Measurements from ENCODE around the gene IFNA8. TPM values are rescaled to one million over a fixed set of nuclear protein-coding genes. Genes with fewer than 3 reads are reported as not detected.
A peak's percentile ranks its signal among the peaks of the same experiment; 100 is the strongest.

The IFNA8 gene
- total RNA-seq, 1 donor from 2014 or later, result not detected

DNA sequence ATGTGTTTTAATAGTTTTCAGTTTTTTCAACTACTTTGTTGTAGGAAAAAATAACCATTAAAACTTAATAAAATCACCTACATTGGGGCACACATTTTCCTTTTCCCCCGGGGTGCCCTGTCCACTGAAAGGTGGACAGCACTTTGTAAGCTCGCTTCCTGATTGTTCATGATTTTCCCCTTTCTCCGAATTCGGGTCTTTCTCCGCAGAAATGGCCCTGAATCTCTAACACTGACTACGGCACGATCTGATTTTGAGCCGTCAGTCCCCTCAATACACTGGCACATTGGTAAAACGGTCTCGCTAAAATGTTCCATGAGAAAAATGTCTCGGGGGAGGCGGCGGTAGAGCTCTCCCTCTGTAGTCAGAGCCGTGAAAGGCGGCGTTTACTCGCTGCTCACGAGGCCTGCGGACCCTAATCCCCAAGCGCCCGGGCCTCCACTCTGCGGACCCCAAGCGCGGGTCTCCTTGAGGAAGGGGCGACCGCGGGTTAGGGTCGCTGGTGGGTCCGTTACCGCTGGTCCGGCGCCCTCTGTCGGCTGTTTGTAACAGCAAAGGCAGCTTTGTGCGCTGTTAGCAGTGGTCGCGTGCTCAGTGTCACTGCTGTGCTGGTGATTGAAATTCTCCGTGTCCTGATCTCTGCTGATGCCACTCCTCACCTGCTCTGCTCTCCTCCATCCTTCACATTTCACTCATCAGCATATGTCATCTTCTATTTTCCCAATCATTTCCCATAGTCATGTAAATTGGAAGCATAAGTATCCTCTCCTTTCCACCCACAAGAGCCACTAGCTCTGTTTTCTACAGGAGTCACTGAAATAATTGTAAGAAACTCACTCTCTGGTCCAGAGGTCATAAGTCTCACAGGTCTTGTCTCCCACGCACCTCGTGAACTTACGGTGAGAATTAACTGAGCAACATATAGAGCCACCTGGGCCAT lies 12.9 kb upstream of the IFNA8 start:
- H3K9ac ChIP-seq (ENCODE audit: low read depth in 1 of 3, low read length in 3 of 3), result peak overlapping the region; percentile 13 to 73 (median 48)

DNA sequence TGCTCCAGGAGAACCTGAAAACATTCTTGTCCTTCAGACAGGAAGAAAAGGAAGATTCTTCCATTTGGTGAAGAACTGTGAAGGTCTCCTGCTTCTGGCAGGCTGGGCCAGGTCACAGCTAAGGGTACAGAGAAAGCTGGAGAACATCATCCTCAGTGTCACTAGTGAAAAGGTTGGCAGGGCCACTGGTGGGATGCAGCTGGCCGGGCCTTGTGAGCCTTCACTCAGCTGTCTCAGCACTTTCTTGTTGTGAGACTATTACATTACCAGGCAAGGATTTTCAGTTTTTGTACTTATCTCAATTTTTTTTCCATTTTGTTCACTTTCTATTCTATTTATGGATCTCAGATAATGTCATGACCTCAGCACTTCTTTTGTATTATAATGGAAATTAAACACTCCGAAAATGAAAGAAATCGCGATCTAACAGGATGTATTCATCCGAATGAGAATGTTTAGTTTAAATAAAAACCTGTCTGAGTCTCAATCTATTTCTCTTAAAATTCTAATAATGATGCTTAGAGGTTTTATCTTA lies 9.9 kb upstream of the IFNA8 start:
- H3K4me3 ChIP-seq (ENCODE audit: low read length in 3 of 3), result no peak overlapping the region
- peaks cover 10 to 13% (median 12%) of the 10 kb centered on the region in 3 donors for H3K4me1 ChIP-seq (ENCODE audit: control insufficient read depth in 3 of 3, insufficient read depth in 3 of 3, low read length in 3 of 3)
- peaks cover 14 to 17% (median 16%) of the 10 kb centered on the region in 3 donors for H3K27me3 ChIP-seq (ENCODE audit: control insufficient read depth in 3 of 3, insufficient read depth in 3 of 3, low read length in 3 of 3)
- H3K36me3 ChIP-seq (ENCODE audit: control insufficient read depth in 3 of 3, insufficient read depth in 3 of 3, low read length in 3 of 3), result no peaks in the 10 kb centered on the region
- no peak overlapping the region for H3K27ac ChIP-seq (ENCODE audit: low read depth, low read length)
- no peak overlapping the region for H3K9ac ChIP-seq (ENCODE audit: low read depth in 1 of 3, low read length in 3 of 3)
- no peaks in the 10 kb centered on the region for H3K9me3 ChIP-seq (ENCODE audit: control insufficient read depth in 3 of 3, low read length in 3 of 3)

More for the DNA sequence above, 12.9 kb upstream of the IFNA8 start:
- Histone ChIP-seq H3K27ac (ENCODE audit: low read depth, low read length) (no peak overlapping the region), H3K36me3 (ENCODE audit: control insufficient read depth in 3 of 3, insufficient read depth in 3 of 3, low read length in 3 of 3) (no peaks in the 10 kb centered on the region), H3K4me1 (ENCODE audit: control insufficient read depth in 3 of 3, insufficient read depth in 3 of 3, low read length in 3 of 3) (peaks cover 3 to 4% (median 4%) of the 10 kb centered on the region in 3 donors), H3K27me3 (ENCODE audit: control insufficient read depth in 3 of 3, insufficient read depth in 3 of 3, low read length in 3 of 3) (peaks cover 6 to 17% (median 14%) of the 10 kb centered on the region in 3 donors), H3K9me3 (ENCODE audit: control insufficient read depth in 3 of 3, low read length in 3 of 3) (no peaks in the 10 kb centered on the region), H3K4me3 (ENCODE audit: low read length in 3 of 3) (peak overlapping the region; percentile 54 to 69 (median 64))

DNA sequence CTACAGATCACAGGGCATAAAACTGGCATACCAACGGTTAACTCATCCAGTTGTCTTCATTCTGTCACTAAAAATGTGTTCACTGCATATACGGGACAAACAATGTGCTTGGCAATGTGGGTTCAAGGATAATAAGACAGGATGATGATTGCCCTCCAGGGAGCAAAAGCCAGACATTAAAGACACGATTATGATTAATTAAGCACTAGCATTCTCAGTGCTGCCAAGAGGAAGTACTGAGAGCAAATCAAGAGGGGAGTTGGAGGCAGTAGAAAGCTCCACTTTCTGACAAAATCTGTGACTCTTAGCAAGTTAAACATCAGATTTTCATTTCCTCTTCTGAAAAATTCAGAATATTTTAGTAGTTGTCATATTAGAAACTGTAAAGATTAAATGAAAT lies 9.0 kb upstream of the IFNA8 start:
- no peaks in the 10 kb centered on the region for H3K9me3 ChIP-seq (ENCODE audit: control insufficient read depth in 3 of 3, low read length in 3 of 3)
- peaks cover 14 to 17% (median 15%) of the 10 kb centered on the region in 3 donors for H3K27me3 ChIP-seq (ENCODE audit: control insufficient read depth in 3 of 3, insufficient read depth in 3 of 3, low read length in 3 of 3)
- no peak overlapping the region for H3K4me3 ChIP-seq (ENCODE audit: low read length in 3 of 3)
- no peak overlapping the region for H3K9ac ChIP-seq (ENCODE audit: low read depth in 1 of 3, low read length in 3 of 3)
- H3K36me3 ChIP-seq (ENCODE audit: control insufficient read depth in 3 of 3, insufficient read depth in 3 of 3, low read length in 3 of 3), result no peaks in the 10 kb centered on the region
- H3K27ac ChIP-seq (ENCODE audit: low read depth, low read length), result no peak overlapping the region
- H3K4me1 ChIP-seq (ENCODE audit: control insufficient read depth in 3 of 3, insufficient read depth in 3 of 3, low read length in 3 of 3), result peaks cover 10 to 13% (median 12%) of the 10 kb centered on the region in 3 donors

DNA sequence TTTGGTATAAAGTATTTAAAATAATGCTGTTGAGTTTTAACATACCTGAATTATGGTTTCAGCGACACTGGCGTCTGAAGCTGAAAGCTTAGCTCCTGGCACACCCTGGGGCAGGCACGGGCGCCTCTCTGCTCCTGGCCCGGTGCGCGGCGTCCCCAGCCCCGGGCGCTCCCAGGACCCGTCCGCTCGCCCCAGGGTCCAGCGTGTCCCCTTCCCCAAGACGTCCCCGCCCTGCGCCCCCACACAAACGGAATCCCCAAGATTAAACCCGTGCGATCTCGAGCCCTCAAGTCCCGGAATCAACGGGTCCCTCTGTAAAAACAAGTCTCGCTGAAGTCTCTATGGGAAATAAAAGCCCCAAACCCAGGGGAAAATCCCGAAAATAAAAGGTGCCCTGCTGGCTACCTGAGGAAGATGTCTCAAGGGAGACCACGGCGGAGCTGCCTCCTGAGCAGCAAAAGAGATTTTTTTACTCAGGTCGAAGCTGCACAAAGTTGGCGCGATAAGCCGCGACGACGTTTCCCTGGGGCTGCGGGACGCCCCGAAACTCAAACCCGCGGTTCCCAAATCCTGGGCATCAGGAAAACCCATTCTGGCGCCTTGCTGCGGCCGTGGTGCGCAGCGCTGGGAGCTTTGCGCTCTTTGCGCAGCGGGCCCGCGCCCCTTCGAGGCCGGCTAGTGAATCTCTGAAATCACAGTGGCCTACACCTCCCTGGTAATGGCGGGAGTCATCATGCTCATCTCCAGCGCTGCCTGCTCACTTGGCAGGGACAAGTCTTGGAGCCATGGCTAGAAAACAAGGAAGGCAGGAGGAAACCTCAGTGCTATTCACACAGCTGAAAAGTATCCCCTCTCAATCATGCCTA lies 6.3 kb upstream of the IFNA8 start:
- H3K4me3 ChIP-seq (ENCODE audit: low read length in 3 of 3), result peak overlapping the region; percentile 49 to 67 (median 62)
- H3K36me3 ChIP-seq (ENCODE audit: control insufficient read depth in 3 of 3, insufficient read depth in 3 of 3, low read length in 3 of 3), result no peaks in the 10 kb centered on the region
- H3K4me1 ChIP-seq (ENCODE audit: control insufficient read depth in 3 of 3, insufficient read depth in 3 of 3, low read length in 3 of 3), result peaks cover 6 to 10% (median 8%) of the 10 kb centered on the region in 3 donors
- no peaks in the 10 kb centered on the region for H3K9me3 ChIP-seq (ENCODE audit: control insufficient read depth in 3 of 3, low read length in 3 of 3)
- H3K9ac ChIP-seq (ENCODE audit: low read depth in 1 of 3, low read length in 3 of 3), result peak overlapping the region in 2 of 3 donors; percentile 48 to 50
- H3K27me3 ChIP-seq (ENCODE audit: control insufficient read depth in 3 of 3, insufficient read depth in 3 of 3, low read length in 3 of 3), result peaks cover 9 to 13% (median 12%) of the 10 kb centered on the region in 3 donors
- no peak overlapping the region for H3K27ac ChIP-seq (ENCODE audit: low read depth, low read length)

DNA sequence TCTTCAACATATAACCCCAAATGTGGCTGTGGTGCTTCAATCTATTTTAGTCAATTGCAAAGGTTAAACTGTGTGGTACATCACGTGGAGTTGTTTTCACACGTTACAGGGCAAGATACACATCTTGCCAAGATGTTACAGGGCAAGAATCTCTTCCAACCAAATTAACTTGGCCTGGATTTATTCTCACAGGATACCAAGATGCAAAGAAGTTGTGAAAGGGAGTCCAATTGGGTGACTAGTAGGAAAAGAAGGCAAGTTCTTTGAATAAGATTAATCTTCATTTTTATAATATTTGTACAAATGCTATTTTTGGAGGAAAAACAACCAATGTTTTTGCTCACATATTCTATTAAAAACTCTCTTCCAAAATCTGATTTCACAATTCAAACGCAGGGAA lies 4.8 kb upstream of the IFNA8 start:
- no peak overlapping the region for H3K9ac ChIP-seq (ENCODE audit: low read depth in 1 of 3, low read length in 3 of 3)
- peaks cover 6 to 10% (median 8%) of the 10 kb centered on the region in 3 donors for H3K4me1 ChIP-seq (ENCODE audit: control insufficient read depth in 3 of 3, insufficient read depth in 3 of 3, low read length in 3 of 3)
- H3K36me3 ChIP-seq (ENCODE audit: control insufficient read depth in 3 of 3, insufficient read depth in 3 of 3, low read length in 3 of 3), result no peaks in the 10 kb centered on the region
- H3K27me3 ChIP-seq (ENCODE audit: control insufficient read depth in 3 of 3, insufficient read depth in 3 of 3, low read length in 3 of 3), result peaks cover 9 to 12% (median 11%) of the 10 kb centered on the region in 3 donors
- no peak overlapping the region for H3K4me3 ChIP-seq (ENCODE audit: low read length in 3 of 3)
- H3K27ac ChIP-seq (ENCODE audit: low read depth, low read length), result no peak overlapping the region
- no peaks in the 10 kb centered on the region for H3K9me3 ChIP-seq (ENCODE audit: control insufficient read depth in 3 of 3, low read length in 3 of 3)

DNA sequence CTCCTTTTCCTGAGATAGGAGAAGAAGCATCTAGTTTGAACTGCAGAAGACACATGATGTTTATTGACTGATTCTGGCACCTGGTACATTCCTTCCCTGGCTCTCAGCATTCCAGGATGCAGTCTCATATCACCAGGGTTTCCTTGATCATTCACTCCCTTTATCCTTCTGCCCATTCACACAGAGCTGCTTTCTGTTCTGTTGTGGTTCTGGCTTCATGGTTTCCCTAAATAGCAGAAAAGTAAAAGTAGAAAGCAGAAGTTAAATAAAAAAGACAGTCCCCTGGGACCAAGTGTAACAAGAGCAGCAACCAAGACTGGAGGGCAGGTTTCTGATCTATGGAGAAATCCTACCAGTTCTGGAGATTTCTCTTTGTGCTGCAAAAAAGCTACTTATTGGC lies 3.2 kb downstream of the IFNA8 start:
- Histone ChIP-seq H3K9ac (ENCODE audit: low read depth in 1 of 3, low read length in 3 of 3) (no peak overlapping the region), H3K4me3 (ENCODE audit: low read length in 3 of 3) (no peak overlapping the region), H3K36me3 (ENCODE audit: control insufficient read depth in 3 of 3, insufficient read depth in 3 of 3, low read length in 3 of 3) (no peaks in the 10 kb centered on the region), H3K27ac (ENCODE audit: low read depth, low read length) (no peak overlapping the region), H3K27me3 (ENCODE audit: control insufficient read depth in 3 of 3, insufficient read depth in 3 of 3, low read length in 3 of 3) (peaks cover 4 to 6% (median 5%) of the 10 kb centered on the region in 3 donors), H3K4me1 (ENCODE audit: control insufficient read depth in 3 of 3, insufficient read depth in 3 of 3, low read length in 3 of 3) (no peaks in the 10 kb centered on the region), H3K9me3 (ENCODE audit: control insufficient read depth in 3 of 3, low read length in 3 of 3) (no peaks in the 10 kb centered on the region)

DNA sequence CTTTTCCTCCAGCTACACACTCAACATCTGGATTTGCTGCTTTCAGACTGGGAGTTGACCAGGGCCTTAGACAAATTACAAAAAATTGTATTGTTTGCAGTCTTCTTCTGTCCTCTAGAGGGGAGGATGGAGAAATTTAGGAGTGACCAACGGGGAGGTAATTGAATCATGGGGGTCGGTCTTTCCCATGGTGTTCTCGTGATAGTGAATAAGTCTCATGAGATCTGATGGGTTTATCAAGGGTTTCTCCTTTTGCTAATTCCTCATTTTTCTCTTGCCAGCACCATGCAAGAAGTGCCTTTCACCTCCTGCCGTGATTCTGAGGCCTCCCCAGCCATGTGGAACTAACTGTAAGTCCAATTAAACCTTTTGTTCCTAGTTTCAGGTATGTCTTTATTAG lies 4.2 kb downstream of the IFNA8 start:
- H3K9ac ChIP-seq (ENCODE audit: low read depth in 1 of 3, low read length in 3 of 3), result no peak overlapping the region
- H3K27me3 ChIP-seq (ENCODE audit: control insufficient read depth in 3 of 3, insufficient read depth in 3 of 3, low read length in 3 of 3), result peaks cover 4 to 6% (median 5%) of the 10 kb centered on the region in 3 donors
- no peaks in the 10 kb centered on the region for H3K4me1 ChIP-seq (ENCODE audit: control insufficient read depth in 3 of 3, insufficient read depth in 3 of 3, low read length in 3 of 3)
- H3K4me3 ChIP-seq (ENCODE audit: low read length in 3 of 3), result no peak overlapping the region
- no peaks in the 10 kb centered on the region for H3K36me3 ChIP-seq (ENCODE audit: control insufficient read depth in 3 of 3, insufficient read depth in 3 of 3, low read length in 3 of 3)
- H3K27ac ChIP-seq (ENCODE audit: low read depth, low read length), result no peak overlapping the region
- H3K9me3 ChIP-seq (ENCODE audit: control insufficient read depth in 3 of 3, low read length in 3 of 3), result no peaks in the 10 kb centered on the region

DNA sequence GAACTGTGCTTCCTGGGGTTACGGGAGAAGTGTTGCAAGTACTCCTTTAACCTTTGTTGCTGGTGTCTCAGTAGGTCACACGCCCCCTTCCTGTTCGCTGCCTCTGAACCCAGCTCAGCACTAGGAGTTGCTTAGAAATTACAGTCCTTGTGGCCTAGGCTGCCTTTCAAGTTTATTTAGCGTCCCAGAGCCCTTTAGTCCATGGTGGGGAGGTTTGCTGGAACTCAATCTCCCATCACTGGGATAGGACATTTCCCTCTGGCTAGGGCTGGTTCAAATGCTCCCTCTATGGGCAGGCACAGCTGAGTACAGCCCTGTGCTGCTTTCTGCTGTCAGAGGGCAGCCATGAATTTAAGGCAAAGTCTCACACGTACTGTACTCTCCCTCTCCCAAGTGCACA lies 4.7 kb downstream of the IFNA8 start:
- no peaks in the 10 kb centered on the region for H3K9me3 ChIP-seq (ENCODE audit: control insufficient read depth in 3 of 3, low read length in 3 of 3)
- H3K27me3 ChIP-seq (ENCODE audit: control insufficient read depth in 3 of 3, insufficient read depth in 3 of 3, low read length in 3 of 3), result peaks cover 4 to 6% (median 5%) of the 10 kb centered on the region in 3 donors
- H3K27ac ChIP-seq (ENCODE audit: low read depth, low read length), result no peak overlapping the region
- no peak overlapping the region for H3K9ac ChIP-seq (ENCODE audit: low read depth in 1 of 3, low read length in 3 of 3)
- H3K4me1 ChIP-seq (ENCODE audit: control insufficient read depth in 3 of 3, insufficient read depth in 3 of 3, low read length in 3 of 3), result no peaks in the 10 kb centered on the region
- H3K4me3 ChIP-seq (ENCODE audit: low read length in 3 of 3), result no peak overlapping the region
- H3K36me3 ChIP-seq (ENCODE audit: control insufficient read depth in 3 of 3, insufficient read depth in 3 of 3, low read length in 3 of 3), result no peaks in the 10 kb centered on the region

DNA sequence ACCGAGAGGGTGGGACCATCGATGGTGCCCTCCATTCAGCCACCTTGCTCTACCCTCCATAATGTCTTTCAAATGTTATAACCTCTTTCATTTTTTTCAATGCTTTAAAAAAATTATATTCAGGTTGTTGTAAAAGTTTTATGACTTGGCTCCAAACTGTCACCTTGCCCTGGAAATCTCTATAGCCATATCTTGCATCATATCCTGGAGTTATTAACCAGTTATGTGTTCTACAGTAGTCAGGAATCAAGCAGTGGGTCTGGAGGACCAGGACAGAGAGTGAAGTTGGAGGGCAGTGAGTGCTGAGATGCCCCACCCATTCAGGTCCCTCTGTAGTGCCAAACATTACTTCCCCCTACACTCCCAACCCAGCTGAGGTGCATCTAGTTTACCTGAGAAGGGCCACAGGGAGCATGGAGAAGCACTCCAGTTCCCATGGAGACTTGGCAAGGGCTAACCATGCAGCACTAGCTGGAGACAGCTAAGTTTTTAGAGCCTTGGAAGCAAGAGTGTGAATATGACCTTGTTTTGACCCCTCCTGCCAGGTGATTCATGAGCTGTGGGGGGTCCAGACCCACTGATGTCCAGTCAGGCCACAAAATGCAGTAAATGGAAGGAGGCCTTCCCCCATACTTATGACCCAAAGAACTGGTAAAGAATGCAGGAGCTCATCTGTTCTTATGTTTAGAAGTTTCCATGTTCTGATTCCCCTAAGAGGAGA lies 5.5 kb downstream of the IFNA8 start:
- H3K4me1 ChIP-seq (ENCODE audit: control insufficient read depth in 3 of 3, insufficient read depth in 3 of 3, low read length in 3 of 3), result no peaks in the 10 kb centered on the region
- H3K9me3 ChIP-seq (ENCODE audit: control insufficient read depth in 3 of 3, low read length in 3 of 3), result no peaks in the 10 kb centered on the region

More for the DNA sequence above, 5.5 kb downstream of the IFNA8 start:
- no peak overlapping the region for H3K4me3 ChIP-seq (ENCODE audit: low read length in 3 of 3)
- H3K9ac ChIP-seq (ENCODE audit: low read depth in 1 of 3, low read length in 3 of 3), result no peak overlapping the region
- H3K27ac ChIP-seq (ENCODE audit: low read depth, low read length), result no peak overlapping the region
- H3K36me3 ChIP-seq (ENCODE audit: control insufficient read depth in 3 of 3, insufficient read depth in 3 of 3, low read length in 3 of 3), result no peaks in the 10 kb centered on the region
- H3K27me3 ChIP-seq (ENCODE audit: control insufficient read depth in 3 of 3, insufficient read depth in 3 of 3, low read length in 3 of 3), result peaks cover under 1 to 5% (median 4%) of the 10 kb centered on the region in 3 donors
